Measurements from ENCODE around the gene TRABD2A.

GRCh38 chr2:84855731-84856130 lies 25.2 kb downstream of the TRABD2A start:
- TF ChIP-seq CTCF (IDR thresholded peaks at IDR 0.05) (no peak), EP300 (IDR thresholded peaks at IDR 0.05) (no peak), POLR2A (IDR thresholded peaks at IDR 0.05) (no peak)
